ENCODE data around the gene CDHR1. TPM values are rescaled to one million over a fixed set of nuclear protein-coding genes. Genes with fewer than 3 reads are reported as not detected.
"Not testable (repeated sequence)": the region's sequence is repeated elsewhere in the genome, so short reads cannot be mapped to it uniquely, and the experiment has no call there.

Gene CDHR1
- under 0.01 TPM for total RNA-seq

DNA sequence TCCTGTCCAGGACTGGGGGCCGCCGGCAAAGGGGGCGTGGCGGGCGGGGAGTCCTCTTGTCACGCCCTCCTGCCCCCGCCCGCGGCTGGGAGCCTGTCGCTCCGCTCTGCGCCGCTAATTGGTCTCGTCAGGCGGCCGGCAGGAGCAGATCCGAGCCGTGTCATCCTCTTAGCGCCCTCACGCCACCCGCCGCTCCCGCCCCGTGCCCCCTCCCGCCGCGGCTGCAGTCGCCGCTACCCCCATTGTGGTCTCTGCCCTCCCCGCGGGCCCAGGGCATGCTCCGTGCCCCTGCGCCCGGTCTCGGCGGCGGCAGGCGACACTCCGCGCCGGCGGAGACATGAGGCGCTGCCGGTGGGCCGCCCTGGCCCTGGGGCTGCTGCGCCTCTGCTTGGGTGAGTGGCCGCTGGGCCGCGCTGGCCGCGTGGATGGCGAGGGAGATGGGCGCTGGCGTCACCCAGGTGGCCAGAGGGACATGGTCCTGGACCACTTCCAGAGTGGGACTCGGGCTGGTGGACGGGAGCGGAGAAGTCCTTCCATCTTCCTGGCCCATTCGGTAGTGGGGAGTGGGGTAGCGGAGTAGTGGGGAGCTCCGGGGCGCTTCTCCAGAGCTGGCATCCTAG is at the start of gene CDHR1:
CDHR1 (plus strand) TSS at position 114 of the 620 bp plus-strand sequence; CDS start at position 338, 224 bp downstream.
- Histone ChIP-seq H3K27me3 (ENCODE audit: control insufficient read depth in 3 of 3, insufficient read depth in 3 of 3, low read length in 3 of 3) (peaks cover 51 to 61% (median 57%) of the 10 kb centered on the region in 3 donors), H3K36me3 (ENCODE audit: control insufficient read depth in 3 of 3, insufficient read depth in 3 of 3, low read length in 3 of 3) (no peaks in the 10 kb centered on the region), H3K4me3 (ENCODE audit: low read length in 3 of 3) (peak within 1 kb of the TSS; percentile 22 to 43 (median 29)), H3K4me1 (ENCODE audit: control insufficient read depth in 3 of 3, insufficient read depth in 3 of 3, low read length in 3 of 3) (peaks cover 0 to 6% (median 4%) of the 10 kb centered on the region in 3 donors), H3K9me3 (ENCODE audit: control insufficient read depth in 3 of 3, low read length in 3 of 3) (no peaks in the 10 kb centered on the region), H3K9ac (ENCODE audit: low read depth in 1 of 3, low read length in 3 of 3) (peak within 1 kb of the TSS in 1 of 3 donors; percentile 25), H3K27ac (ENCODE audit: low read depth, low read length) (no peak within 1 kb of the TSS)

DNA sequence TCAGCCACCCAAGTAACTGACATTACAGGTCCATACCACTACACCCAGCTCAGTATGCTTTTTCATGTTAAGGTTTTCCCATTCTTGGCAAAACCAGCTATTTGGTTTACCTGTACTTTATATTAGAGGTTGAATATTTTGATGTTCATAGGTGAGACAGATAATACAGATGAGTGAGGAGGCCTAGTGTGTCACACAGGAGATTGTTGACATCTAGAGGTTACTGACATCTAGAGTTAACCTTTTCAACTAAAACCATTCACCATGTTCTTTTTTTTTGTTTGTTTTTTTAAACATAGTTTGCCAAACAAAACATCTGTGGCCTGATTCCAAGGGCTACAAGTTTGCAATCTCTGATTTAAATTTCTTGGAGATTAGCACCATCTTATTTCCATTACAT is 47.0 kb upstream of the CDHR1 start:
- Histone ChIP-seq H3K4me1 (ENCODE audit: control insufficient read depth in 3 of 3, insufficient read depth in 3 of 3, low read length in 3 of 3) (no peaks in the 10 kb centered on the region), H3K27ac (ENCODE audit: low read depth, low read length) (no peak overlapping the region), H3K36me3 (ENCODE audit: control insufficient read depth in 3 of 3, insufficient read depth in 3 of 3, low read length in 3 of 3) (peaks cover 55 to 86% (median 79%) of the 10 kb centered on the region in 3 donors), H3K4me3 (ENCODE audit: low read length in 3 of 3) (no peak overlapping the region), H3K9me3 (ENCODE audit: control insufficient read depth in 3 of 3, low read length in 3 of 3) (no peaks in the 10 kb centered on the region), H3K9ac (ENCODE audit: low read depth in 1 of 3, low read length in 3 of 3) (no peak overlapping the region), H3K27me3 (ENCODE audit: control insufficient read depth in 3 of 3, insufficient read depth in 3 of 3, low read length in 3 of 3) (no peaks in the 10 kb centered on the region)

DNA sequence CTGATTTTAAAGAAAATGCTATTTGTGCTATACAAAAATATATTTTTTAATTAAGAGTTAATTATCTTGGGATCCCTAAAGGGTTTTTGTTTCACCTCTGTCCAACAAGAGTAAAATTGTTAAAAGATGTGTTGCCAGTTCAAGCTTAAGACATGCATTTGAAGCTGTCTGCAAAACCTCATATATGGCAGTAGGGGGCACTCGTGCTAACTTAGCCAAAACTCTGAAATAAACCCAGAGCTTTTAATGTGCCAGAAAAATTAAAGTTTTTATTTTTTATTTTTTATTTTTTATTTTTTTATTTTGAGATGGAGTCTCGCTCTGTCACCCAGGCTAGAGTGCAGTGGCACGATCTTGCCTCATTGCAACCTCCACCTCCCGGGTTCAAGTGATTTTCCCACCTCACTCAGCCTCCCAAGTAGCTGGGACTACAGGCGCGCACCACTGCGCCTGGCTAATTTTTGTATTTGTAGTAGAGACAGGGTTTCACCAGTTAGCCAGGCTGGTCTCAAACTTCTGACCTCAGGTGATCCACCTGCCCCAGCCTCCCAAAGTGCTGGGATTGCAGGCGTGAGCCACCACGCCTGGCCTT is 46.2 kb upstream of the CDHR1 start:
- not testable (repeated sequence) for H3K9me3 ChIP-seq (ENCODE audit: control insufficient read depth in 3 of 3, low read length in 3 of 3); H3K9ac ChIP-seq (ENCODE audit: low read depth in 1 of 3, low read length in 3 of 3); H3K4me1 ChIP-seq (ENCODE audit: control insufficient read depth in 3 of 3, insufficient read depth in 3 of 3, low read length in 3 of 3); H3K27ac ChIP-seq (ENCODE audit: low read depth, low read length); H3K27me3 ChIP-seq (ENCODE audit: control insufficient read depth in 3 of 3, insufficient read depth in 3 of 3, low read length in 3 of 3); H3K4me3 ChIP-seq (ENCODE audit: low read length in 3 of 3)
- H3K36me3 ChIP-seq (ENCODE audit: control insufficient read depth in 3 of 3, insufficient read depth in 3 of 3, low read length in 3 of 3): peaks cover 54 to 86% (median 81%) of the 10 kb centered on the region in 3 donors

DNA sequence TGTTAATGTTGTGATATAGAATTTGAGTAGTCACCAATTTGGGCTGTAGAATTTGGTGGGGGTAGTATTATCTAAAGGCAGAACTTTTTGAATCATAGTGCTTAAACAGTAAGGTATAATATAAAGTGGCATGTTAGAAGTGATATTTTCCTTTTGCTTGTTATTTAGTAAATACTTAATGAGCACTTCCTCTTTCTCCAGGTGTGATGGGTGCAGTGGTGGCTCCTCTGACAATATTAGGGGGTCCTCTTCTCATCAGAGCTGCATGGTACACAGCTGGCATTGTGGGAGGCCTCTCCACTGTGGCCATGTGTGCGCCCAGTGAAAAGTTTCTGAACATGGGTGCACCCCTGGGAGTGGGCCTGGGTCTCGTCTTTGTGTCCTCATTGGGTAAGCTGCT is 44.5 kb upstream of the CDHR1 start:
- H3K27ac ChIP-seq (ENCODE audit: low read depth, low read length): no peak overlapping the region
- no peaks in the 10 kb centered on the region for H3K9me3 ChIP-seq (ENCODE audit: control insufficient read depth in 3 of 3, low read length in 3 of 3)
- peaks cover 41 to 90% (median 78%) of the 10 kb centered on the region in 3 donors for H3K36me3 ChIP-seq (ENCODE audit: control insufficient read depth in 3 of 3, insufficient read depth in 3 of 3, low read length in 3 of 3)
- H3K4me3 ChIP-seq (ENCODE audit: low read length in 3 of 3): no peak overlapping the region
- no peaks in the 10 kb centered on the region for H3K27me3 ChIP-seq (ENCODE audit: control insufficient read depth in 3 of 3, insufficient read depth in 3 of 3, low read length in 3 of 3)
- H3K9ac ChIP-seq (ENCODE audit: low read depth in 1 of 3, low read length in 3 of 3): no peak overlapping the region
- H3K4me1 ChIP-seq (ENCODE audit: control insufficient read depth in 3 of 3, insufficient read depth in 3 of 3, low read length in 3 of 3): no peaks in the 10 kb centered on the region

DNA sequence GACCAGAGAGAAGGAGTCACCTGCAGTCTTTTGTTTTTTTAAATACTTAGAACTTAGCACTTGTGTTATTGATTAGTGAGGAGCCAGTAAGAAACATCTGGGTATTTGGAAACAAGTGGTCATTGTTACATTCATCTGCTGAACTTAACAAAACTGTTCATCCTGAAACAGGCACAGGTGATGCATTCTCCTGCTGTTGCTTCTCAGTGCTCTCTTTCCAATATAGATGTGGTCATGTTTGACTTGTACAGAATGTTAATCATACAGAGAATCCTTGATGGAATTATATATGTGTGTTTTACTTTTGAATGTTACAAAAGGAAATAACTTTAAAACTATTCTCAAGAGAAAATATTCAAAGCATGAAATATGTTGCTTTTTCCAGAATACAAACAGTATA is 41.6 kb upstream of the CDHR1 start:
- Histone ChIP-seq H3K36me3 (ENCODE audit: control insufficient read depth in 3 of 3, insufficient read depth in 3 of 3, low read length in 3 of 3) (peaks cover 29 to 69% (median 62%) of the 10 kb centered on the region in 3 donors), H3K9me3 (ENCODE audit: control insufficient read depth in 3 of 3, low read length in 3 of 3) (no peaks in the 10 kb centered on the region), H3K4me1 (ENCODE audit: control insufficient read depth in 3 of 3, insufficient read depth in 3 of 3, low read length in 3 of 3) (no peaks in the 10 kb centered on the region), H3K9ac (ENCODE audit: low read depth in 1 of 3, low read length in 3 of 3) (no peak overlapping the region), H3K27ac (ENCODE audit: low read depth, low read length) (no peak overlapping the region), H3K4me3 (ENCODE audit: low read length in 3 of 3) (no peak overlapping the region), H3K27me3 (ENCODE audit: control insufficient read depth in 3 of 3, insufficient read depth in 3 of 3, low read length in 3 of 3) (no peaks in the 10 kb centered on the region)

DNA sequence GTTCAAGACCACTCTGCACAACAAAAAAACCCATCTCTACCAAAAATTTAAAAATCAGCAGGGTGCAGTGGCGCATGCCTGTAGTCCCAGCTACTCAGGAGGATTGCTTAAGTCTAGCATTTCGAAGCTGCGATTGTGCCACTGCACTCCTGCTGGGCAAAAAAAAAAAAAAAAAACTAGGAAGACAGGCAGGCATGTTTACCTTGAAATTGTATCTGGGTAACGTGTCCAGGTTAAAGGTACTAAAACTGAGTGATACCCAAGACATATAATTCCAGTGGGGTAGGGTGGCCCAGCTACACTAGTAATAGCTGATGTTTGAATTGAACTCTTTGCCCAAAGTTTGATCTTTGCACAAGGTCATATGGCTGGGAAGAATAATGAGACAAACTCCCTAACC is 38.8 kb upstream of the CDHR1 start:
- peaks cover 15 to 48% (median 38%) of the 10 kb centered on the region in 3 donors for H3K36me3 ChIP-seq (ENCODE audit: control insufficient read depth in 3 of 3, insufficient read depth in 3 of 3, low read length in 3 of 3)
- H3K4me1 ChIP-seq (ENCODE audit: control insufficient read depth in 3 of 3, insufficient read depth in 3 of 3, low read length in 3 of 3): no peaks in the 10 kb centered on the region

DNA sequence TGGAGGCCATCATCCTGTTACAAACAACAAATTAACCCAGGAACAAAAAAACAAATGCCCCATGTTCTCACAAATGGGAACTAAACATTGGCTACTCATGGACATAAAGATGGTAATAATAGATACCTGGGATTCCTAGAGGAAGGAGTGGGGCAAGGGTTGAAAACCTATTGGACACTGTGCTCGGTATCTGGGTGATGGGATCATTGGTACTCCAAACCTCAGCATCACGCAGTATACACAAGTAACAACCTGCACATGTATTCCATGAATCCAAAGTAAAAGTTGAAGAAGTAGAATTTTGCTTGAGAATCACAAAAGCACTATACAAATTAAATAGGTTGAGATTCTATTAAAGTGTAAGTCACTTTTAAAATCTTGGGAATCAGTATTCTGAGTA is 38.3 kb upstream of the CDHR1 start:
- Histone ChIP-seq H3K4me1 (ENCODE audit: control insufficient read depth in 3 of 3, insufficient read depth in 3 of 3, low read length in 3 of 3) (no peaks in the 10 kb centered on the region), H3K36me3 (ENCODE audit: control insufficient read depth in 3 of 3, insufficient read depth in 3 of 3, low read length in 3 of 3) (peaks cover 10 to 43% (median 33%) of the 10 kb centered on the region in 3 donors)

More for the DNA sequence above, 38.8 kb upstream of the CDHR1 start:
- Histone ChIP-seq H3K27ac (ENCODE audit: low read depth, low read length) (no peak overlapping the region), H3K9me3 (ENCODE audit: control insufficient read depth in 3 of 3, low read length in 3 of 3) (no peaks in the 10 kb centered on the region), H3K9ac (ENCODE audit: low read depth in 1 of 3, low read length in 3 of 3) (no peak overlapping the region), H3K4me3 (ENCODE audit: low read length in 3 of 3) (no peak overlapping the region), H3K27me3 (ENCODE audit: control insufficient read depth in 3 of 3, insufficient read depth in 3 of 3, low read length in 3 of 3) (peaks cover 0 to 5% (median 3%) of the 10 kb centered on the region in 3 donors)

DNA sequence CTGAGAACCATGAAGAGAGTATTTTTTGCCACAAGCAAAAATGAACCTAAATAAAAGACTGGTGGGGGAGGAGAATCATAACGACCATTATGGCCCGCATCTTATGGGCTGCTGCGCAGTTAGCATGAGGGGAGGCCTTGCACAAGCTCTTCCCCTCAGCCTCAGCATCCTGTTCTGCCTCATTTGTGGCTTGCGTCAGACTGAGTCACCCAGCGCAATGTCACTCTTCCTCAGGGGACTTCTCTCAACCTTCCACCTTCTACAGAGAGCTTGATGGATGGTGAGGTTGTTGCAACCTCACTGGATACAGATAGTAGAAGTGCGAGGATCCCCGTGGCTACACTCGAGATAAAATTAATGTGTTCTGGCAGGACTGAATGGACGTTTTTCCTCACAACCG is 37.6 kb upstream of the CDHR1 start:
- H3K9ac ChIP-seq (ENCODE audit: low read depth in 1 of 3, low read length in 3 of 3): no peak overlapping the region
- H3K27me3 ChIP-seq (ENCODE audit: control insufficient read depth in 3 of 3, insufficient read depth in 3 of 3, low read length in 3 of 3): peaks cover 3 to 11% (median 6%) of the 10 kb centered on the region in 3 donors
- no peaks in the 10 kb centered on the region for H3K9me3 ChIP-seq (ENCODE audit: control insufficient read depth in 3 of 3, low read length in 3 of 3)
- peaks cover 8 to 37% (median 30%) of the 10 kb centered on the region in 3 donors for H3K36me3 ChIP-seq (ENCODE audit: control insufficient read depth in 3 of 3, insufficient read depth in 3 of 3, low read length in 3 of 3)
- no peak overlapping the region for H3K27ac ChIP-seq (ENCODE audit: low read depth, low read length)
- no peaks in the 10 kb centered on the region for H3K4me1 ChIP-seq (ENCODE audit: control insufficient read depth in 3 of 3, insufficient read depth in 3 of 3, low read length in 3 of 3)
- H3K4me3 ChIP-seq (ENCODE audit: low read length in 3 of 3): no peak overlapping the region

More for the DNA sequence above, 38.3 kb upstream of the CDHR1 start:
- no peak overlapping the region for H3K4me3 ChIP-seq (ENCODE audit: low read length in 3 of 3)
- H3K27me3 ChIP-seq (ENCODE audit: control insufficient read depth in 3 of 3, insufficient read depth in 3 of 3, low read length in 3 of 3): peaks cover 1 to 8% (median 3%) of the 10 kb centered on the region in 3 donors
- H3K27ac ChIP-seq (ENCODE audit: low read depth, low read length): no peak overlapping the region
- H3K9me3 ChIP-seq (ENCODE audit: control insufficient read depth in 3 of 3, low read length in 3 of 3): no peaks in the 10 kb centered on the region
- no peak overlapping the region for H3K9ac ChIP-seq (ENCODE audit: low read depth in 1 of 3, low read length in 3 of 3)

DNA sequence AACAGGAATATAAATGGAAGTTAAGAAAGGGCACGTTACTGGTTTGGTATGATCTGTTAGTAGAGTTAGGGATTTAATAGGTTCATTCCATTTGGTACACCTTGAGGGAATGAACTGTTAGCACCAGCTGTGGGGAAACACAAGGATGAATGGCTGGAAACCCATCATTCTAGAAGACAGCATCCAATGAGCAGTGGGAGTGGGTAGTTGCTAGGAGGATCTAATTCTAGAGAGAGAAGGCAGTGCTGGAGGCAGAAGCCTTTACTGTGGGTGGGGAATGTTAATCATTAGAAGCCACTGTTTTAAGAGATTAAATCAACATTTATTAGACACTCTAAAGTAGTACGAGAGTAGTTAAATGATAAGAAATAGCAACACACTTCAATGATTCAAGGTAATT is 36.3 kb upstream of the CDHR1 start:
- no peaks in the 10 kb centered on the region for H3K9me3 ChIP-seq (ENCODE audit: control insufficient read depth in 3 of 3, low read length in 3 of 3)
- no peak overlapping the region for H3K9ac ChIP-seq (ENCODE audit: low read depth in 1 of 3, low read length in 3 of 3)
- H3K27ac ChIP-seq (ENCODE audit: low read depth, low read length): no peak overlapping the region
- H3K27me3 ChIP-seq (ENCODE audit: control insufficient read depth in 3 of 3, insufficient read depth in 3 of 3, low read length in 3 of 3): peaks cover 3 to 14% (median 13%) of the 10 kb centered on the region in 3 donors
- H3K4me1 ChIP-seq (ENCODE audit: control insufficient read depth in 3 of 3, insufficient read depth in 3 of 3, low read length in 3 of 3): no peaks in the 10 kb centered on the region
- H3K36me3 ChIP-seq (ENCODE audit: control insufficient read depth in 3 of 3, insufficient read depth in 3 of 3, low read length in 3 of 3): peaks cover 4 to 24% (median 18%) of the 10 kb centered on the region in 3 donors
- H3K4me3 ChIP-seq (ENCODE audit: low read length in 3 of 3): no peak overlapping the region

DNA sequence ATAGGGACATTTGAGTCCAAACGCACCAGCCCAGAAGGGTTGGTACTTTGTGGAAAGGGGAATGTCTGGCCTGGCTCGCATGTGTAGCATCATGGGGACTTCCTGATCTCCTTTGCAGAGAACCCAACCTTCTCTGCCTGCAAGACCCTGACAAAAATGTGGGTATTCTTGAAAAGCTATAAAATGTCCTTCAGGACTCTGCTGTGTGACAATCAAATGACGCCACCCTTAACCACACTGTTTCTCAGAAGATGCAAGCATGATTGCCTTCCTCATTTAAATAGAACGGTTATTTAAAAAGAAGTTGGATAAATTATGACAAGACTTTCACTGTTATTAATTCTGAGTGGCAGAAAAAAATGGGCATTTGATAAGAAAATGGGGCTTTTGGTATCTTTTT is 35.8 kb upstream of the CDHR1 start:
- Histone ChIP-seq H3K27ac (ENCODE audit: low read depth, low read length) (no peak overlapping the region), H3K9ac (ENCODE audit: low read depth in 1 of 3, low read length in 3 of 3) (no peak overlapping the region), H3K9me3 (ENCODE audit: control insufficient read depth in 3 of 3, low read length in 3 of 3) (no peaks in the 10 kb centered on the region), H3K4me1 (ENCODE audit: control insufficient read depth in 3 of 3, insufficient read depth in 3 of 3, low read length in 3 of 3) (no peaks in the 10 kb centered on the region), H3K27me3 (ENCODE audit: control insufficient read depth in 3 of 3, insufficient read depth in 3 of 3, low read length in 3 of 3) (peaks cover 3 to 14% (median 13%) of the 10 kb centered on the region in 3 donors), H3K4me3 (ENCODE audit: low read length in 3 of 3) (no peak overlapping the region), H3K36me3 (ENCODE audit: control insufficient read depth in 3 of 3, insufficient read depth in 3 of 3, low read length in 3 of 3) (peaks cover 4 to 19% (median 13%) of the 10 kb centered on the region in 3 donors)
